ENCODE results near the gene PNMA6F.
"Not testable (repeated sequence)": the region's sequence is repeated elsewhere in the genome, so short reads cannot be mapped to it uniquely, and the experiment has no call there.

PNMA6F gene

DNA sequence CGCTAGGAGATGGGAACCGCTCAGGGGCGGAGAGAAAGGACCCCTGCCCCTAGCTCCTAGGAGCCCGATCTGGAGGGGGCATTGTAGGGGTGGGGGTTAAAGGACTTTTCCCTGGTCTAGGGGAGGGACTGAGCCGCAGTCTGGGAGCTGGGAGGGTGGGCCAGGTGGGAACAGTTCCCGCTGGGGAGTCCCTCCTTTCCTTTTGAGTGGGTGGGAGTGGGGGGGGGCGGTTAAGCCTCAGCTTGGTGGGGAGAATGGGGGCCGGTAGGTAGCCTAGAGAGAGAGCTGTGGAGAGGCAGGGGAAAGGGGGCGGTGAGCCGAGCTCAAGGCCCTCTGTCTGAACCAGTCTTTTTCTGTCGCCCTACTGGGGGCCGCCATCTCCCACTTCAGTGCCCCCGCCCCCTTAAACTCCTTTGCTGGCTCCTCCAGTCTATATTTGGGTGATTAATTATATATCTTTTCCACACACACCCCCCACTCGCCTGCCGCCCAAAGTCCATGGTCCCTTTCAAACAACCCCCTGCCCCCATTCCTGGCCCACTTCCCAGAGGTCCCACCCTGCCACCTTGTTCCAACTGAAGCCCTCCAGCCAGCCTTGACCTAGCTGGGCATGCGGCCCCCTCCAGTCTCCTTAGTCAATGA is 13.2 kb upstream of the PNMA6F start:
- DNase-seq: no peak

GRCh38 chrX:153333821-153334653 is 12.5 kb upstream of the PNMA6F start, which contains the start of gene ZNF275:
Gene ZNF275, plus strand, starts transcription at chrX:153334153. Its CDS starts 2,527 bp downstream, at chrX:153336680.
- peak; percentile 70 for DNase-seq

- no peak for DNase-seq
These were observed 11.7 kb upstream of the PNMA6F start for GRCh38 chrX:153333266-153333665.

DNA sequence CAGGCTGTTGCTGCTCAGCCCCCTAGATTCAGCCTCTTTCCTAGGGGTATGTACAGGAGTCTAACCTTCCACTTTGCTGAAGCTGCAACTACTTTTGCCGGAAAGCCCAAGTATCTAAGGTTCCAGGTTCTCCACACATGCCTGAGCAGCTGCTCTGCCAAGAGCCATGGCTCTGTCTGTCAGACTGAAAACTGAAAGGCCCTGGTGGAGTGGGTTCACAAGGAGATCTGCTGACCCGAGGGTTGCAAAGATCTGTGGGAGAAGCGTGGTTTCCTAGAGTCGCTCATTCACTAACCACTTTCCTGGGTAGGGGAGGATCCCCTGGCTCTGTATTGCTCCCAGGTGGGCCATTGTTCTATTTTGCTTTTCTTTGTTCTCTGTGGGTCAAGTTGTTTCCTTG is 6.0 kb upstream of the PNMA6F start:
- DNase-seq: no peak

- no peak for DNase-seq
These were observed 897 bp downstream of the PNMA6F start for GRCh38 chrX:153320555-153321184.

- DNase-seq: not testable (repeated sequence)
These were observed 1.5 kb downstream of the PNMA6F start for GRCh38 chrX:153320047-153320443.

DNA sequence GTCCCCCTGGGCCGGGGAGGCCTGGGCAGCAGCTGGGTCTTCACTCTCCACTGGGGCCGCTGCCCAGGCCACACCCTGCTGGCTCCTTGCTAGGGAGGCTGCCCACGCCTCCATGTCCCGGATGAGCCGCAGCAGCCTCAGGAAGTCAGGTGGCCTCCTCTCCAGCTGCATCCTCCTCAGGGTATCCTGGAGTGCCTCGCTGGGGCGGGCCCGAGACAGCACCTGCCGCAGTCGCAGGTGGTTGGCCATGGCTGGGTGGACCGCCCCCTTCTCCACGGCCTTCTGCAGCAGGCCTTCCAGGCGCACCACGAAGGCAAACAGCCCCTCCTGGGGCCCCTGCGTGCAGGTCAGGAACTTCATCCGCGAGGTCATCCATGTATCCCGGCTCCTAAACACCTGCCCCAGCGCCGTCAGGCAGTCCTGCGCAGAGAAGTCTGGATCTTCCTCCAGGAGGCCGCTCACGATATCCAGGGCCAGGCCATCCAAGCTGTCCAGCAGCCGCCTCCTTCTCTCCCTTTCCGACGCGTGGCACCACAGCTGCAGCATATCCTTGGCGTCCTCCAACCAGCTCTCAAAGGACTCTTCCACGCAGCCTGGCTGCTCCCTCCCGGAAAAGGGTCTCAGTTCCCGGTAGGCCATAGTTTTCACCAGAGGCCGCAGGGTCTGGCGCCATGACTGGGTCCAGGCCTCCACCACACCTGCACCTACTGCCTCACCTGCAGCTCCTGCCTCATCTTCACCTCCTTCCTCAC is 2.1 kb downstream of the PNMA6F start:
- DNase-seq: no peak

- no peak for DNase-seq
These were observed 2.8 kb downstream of the PNMA6F start for GRCh38 chrX:153318811-153319210.

- DNase-seq: no peak
These were observed 3.4 kb downstream of the PNMA6F start for GRCh38 chrX:153317996-153318722.

DNA sequence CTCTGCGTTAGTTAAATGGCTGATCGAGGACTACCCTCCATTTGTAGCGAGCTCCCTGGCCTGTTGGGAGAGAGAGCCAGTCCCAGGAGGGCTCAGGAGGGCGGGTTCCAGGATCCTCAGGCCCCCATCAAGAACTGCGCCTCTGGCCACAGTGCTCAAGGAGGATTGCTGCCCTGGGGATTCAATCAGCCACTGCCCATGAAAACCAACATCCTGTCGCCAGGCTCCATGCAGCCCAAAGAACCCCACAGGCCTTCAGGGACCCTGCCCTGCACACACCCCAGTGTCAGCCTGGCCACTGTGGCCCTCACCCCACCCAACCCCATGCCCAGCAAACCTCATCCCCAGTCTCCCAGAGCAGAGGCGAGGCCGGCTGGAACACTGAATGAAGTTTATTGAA is 4.3 kb downstream of the PNMA6F start:
- no peak for DNase-seq

DNA sequence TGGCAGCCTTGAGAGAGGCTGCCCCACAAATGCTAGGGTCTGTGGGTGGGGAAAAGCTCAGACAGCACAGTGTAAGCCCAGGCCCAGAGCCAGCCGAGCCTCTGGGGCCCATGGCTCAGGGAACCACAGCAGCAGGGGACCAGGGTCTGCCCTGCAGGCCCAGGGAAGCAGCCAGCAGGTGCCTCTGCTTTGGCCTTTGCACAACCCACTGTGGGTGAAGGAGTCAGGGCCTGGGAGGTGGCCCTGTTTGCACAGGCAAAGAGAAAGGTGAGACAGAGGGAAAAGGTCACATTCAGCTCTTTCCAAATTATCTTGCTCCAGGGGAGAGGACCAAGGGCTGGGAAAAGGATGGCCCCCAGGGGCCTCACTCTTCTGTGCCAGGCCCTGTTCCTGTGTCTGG is 8.7 kb downstream of the PNMA6F start:
- no peak for DNase-seq

- DNase-seq: no peak
These were observed 9.5 kb downstream of the PNMA6F start for GRCh38 chrX:153312041-153312440.

GRCh38 chrX:153310901-153311300 is 10.7 kb downstream of the PNMA6F start:
- DNase-seq: no peak

DNA sequence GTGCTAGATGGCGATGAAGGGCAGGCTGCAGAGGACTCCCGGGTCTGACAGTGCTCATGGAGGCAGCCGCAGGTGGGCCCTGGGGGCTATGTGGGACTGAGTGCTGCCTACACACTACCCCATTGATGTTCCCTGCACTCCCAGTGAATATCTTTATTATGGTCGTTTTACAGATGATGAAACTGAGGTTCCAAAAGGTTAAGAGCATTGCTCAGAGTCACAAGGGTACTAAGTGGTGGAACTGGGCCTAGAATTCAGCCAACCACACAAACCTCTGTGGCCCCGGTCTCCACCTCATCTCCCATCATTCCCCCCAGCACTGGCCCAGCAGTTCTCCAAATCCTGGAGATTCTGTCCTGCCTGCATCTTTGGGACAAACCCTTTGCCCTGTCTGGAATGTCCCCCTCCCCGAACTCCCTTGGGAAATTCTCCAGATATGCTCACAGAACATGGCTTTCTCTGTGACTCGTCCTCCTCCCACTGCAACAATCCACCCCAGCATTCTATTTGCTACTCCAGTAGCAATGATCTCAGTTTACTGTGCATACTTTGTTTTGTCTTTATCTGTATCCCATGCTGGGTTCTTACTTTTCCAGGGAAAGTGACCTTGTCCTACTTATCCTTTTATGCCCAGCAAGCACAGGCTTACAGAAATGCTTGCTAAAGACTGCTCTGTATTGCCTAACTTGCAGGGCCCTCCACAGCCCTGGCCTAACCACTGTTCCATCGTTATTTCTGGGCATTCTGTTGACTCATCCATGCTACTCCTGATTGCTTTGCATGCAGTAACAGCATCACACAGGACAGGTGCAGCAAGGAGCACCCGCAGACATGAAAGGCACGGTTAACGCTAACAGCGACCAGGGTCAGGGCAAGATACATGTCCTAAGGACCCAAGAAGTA is 14.0 kb downstream of the PNMA6F start:
- DNase-seq: no peak

GRCh38 chrX:153306527-153307115 is 14.9 kb downstream of the PNMA6F start:
- no peak for DNase-seq

DNA sequence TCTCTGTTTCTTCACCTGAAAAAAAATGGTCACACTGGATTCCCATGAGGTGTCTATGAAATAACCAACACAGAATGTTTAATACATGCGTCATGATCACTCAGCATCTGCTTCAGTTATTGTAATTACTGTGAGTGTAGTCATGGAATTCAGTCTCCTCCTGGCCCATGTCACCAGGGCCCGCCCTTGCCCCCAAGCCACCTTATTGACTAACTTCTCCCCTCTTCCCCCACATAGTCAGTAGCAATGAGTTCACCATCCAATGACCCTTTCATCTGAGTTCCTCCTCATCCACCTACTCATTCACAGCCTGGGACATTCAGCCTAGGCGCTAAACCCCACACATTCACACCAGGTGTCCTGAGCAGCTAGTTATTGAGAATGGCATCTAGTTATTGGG is 15.6 kb downstream of the PNMA6F start:
- DNase-seq: no peak

DNA sequence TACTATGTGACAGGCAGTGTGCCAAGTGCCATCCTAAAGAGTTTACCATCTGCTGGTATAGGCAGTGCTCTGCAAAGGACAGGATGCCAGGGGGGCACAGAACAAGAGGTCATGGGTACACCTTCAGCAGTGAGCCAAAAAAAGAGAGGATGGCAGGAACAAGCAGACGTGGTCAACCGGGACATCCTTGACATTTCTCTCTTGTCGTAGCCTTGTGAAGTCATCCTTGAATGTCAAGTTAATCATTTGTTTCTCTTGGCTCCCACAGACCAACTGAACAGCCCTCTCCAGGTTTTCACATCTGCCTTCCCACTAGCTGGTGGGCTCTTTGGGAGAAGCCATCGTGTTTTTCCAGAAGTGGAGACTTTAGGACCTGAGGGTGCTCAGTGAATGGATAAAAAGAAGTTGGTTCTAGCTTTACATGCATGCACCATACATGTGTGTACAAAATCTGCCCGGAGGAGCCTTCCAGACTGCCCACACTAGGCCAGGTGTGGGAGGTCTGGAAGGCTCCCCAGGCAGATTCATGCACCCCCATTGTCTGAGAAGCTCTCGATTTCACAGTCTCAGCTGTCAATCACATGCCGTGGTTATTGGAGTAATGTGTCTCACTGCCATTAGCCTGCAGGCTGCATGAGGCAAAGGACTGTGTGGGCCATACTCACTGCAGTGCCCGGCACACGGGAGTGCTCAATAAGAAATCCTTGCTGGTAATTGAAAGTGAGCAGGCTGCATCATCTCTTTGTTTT is 16.4 kb downstream of the PNMA6F start:
- no peak for DNase-seq

DNA sequence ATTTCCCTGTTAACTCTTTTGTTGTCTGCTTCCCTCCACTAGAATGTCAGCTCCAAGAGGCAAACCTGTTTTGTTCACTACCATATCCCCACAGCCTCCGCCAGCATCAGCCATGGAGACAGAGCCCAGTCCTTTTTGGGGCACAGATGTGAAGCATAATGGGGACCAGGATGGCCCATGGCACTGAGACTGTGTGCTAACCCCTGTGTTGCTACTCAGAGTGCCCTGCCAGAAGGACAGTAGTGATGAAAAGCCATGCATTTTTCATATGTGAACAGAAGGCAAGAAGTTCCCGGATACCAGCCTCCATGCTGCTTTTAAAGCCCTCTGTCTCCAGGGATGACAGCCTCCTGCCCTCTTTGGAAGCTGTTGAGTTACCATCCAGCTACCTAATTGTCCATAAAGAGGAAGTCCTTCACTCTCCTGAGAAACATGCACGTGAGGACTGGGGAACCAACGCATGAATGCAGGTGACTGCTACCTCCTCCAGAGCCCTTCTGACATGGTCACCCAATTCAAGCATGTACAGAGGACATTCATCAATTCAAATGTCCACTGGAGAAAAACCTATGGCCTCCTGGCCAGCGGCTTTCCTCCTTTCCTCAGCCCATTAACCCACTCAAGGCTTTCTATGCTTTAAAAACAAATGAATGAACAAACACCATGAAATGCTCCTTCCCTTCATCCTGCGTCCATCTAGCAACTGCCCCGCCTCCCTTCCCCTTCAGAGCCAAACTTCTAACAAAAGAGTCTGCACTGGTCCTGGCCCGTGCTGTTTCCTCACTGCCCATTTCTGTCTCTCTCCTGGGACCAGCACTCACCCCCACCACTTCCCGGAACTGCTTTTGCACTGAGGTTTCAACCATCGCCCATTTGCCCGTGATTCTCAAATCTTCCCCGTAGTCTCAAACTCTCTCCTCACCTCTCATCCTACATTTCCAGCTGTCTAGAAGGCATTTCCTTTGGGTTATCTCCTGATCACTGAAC is 18.0 kb downstream of the PNMA6F start:
- no peak for DNase-seq

DNA sequence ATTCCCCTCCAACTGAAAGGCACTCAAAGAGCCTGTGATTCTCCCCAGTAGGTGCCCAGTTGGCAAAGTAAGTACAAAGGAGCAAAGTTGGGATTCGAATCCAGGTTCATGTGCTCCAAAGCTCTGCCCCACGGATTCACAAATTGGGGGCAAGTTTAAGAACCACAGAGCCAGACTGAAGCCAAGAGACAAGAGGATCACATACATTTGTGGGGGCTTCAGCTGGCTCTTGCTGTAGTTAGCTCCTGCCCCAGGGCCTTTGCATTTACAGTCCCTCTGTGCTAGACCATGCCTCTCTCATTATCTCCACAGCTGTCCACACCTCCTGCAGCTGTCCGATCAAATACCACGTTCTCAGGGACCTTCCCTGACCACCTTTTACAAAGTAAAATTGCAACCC is 18.8 kb downstream of the PNMA6F start:
- DNase-seq: no peak
